IMR-90 (cell line): ENCODE measurements around the gene STAU1. TPM values are rescaled to one million over a fixed set of nuclear protein-coding genes. Genes with fewer than 3 reads are reported as not detected.

Experiments used
- ATAC-seq: fragments of 200-7000 bp; cut with Tn5 transposase; 2 replicates; pipeline ENCODE4 v1.9.1; 2020; ENCODE audit warnings: low read depth, mild to moderate bottlenecking, moderate library complexity
- BruUV-seq: library from RNA; stranded (reverse); fragments of 400-500 nt; replicated peaks from 2 replicates; lab custom pipeline; 2021; lab: Mats Ljungman, UMichigan
- CTCF ChIA-PET: fragments of 300-600 bp; formaldehyde crosslinking; extraction: SDS; loops from one replicate; lab custom pipeline; 2021; ENCODE audit warnings: antibody characterized with exemption; lab: Yijun Ruan, JAX
- POLR2A ChIA-PET: fragments of 300-600 bp; sonication (Branson Sonifier 250); formaldehyde crosslinking; loops from one replicate; lab custom pipeline; 2022; ENCODE audit warnings: antibody characterized with exemption; ENCODE audit not compliant: unreplicated experiment; lab: Charles Lee
- DNase-seq: peaks from one replicate; pipeline ENCODE4 v3.0.0; 2013
- H2AFZ ChIP-seq: replicated peaks from 2 replicates; pipeline ENCODE3; 2013; ENCODE audit warnings: low read length, mild to moderate bottlenecking; ENCODE audit not compliant: poor library complexity
- H2AK5ac ChIP-seq: 2 replicates; pipeline ENCODE4 v1.6.1; 2013; ENCODE audit warnings: low read depth, low read length, inconsistent platforms
- H2AK9ac ChIP-seq: replicated peaks from 2 replicates; pipeline ENCODE3; 2013; ENCODE audit warnings: mild to moderate bottlenecking, low read depth, low read length, moderate library complexity; ENCODE audit not compliant: poor library complexity
- H2BK120ac ChIP-seq: 2 replicates; pipeline ENCODE4 v1.6.1; 2013; ENCODE audit warnings: low read depth, low read length, inconsistent platforms
- H2BK15ac ChIP-seq: 3 replicates; pipeline ENCODE4 v1.6.1; 2013; ENCODE audit warnings: low read depth, low read length, inconsistent platforms
- H2BK20ac ChIP-seq: 2 replicates; pipeline ENCODE4 v1.6.1; 2013; ENCODE audit warnings: low read depth, mild to moderate bottlenecking, inconsistent platforms, low read length, moderate library complexity
- H2BK5ac ChIP-seq: 2 replicates; pipeline ENCODE4 v1.6.1; 2013; ENCODE audit warnings: mild to moderate bottlenecking, low read depth, low read length, inconsistent platforms; ENCODE audit not compliant: poor library complexity, severe bottlenecking
- H3K14ac ChIP-seq: replicated peaks from 2 replicates; pipeline ENCODE4 v1.6.1; 2013; ENCODE audit warnings: low read depth, low read length, inconsistent platforms
- H3K18ac ChIP-seq: 2 replicates; pipeline ENCODE4 v1.6.1; 2013; ENCODE audit warnings: low read depth, low read length, control low read depth
- H3K23ac ChIP-seq: 2 replicates; pipeline ENCODE4 v1.6.1; 2013; ENCODE audit warnings: low read depth, low read length, inconsistent platforms
- H3K27ac ChIP-seq: 2 replicates; pipeline ENCODE4 v1.5.1; 2013; ENCODE audit warnings: mild to moderate bottlenecking, control low read depth, low read length; ENCODE audit not compliant: insufficient read depth
- H3K27me3 ChIP-seq: 2 replicates; pipeline ENCODE4 v1.6.1; 2013; ENCODE audit warnings: low read length; ENCODE audit not compliant: control insufficient read depth, insufficient read depth
- H3K36me3 ChIP-seq: 2 replicates; pipeline ENCODE4 v1.6.1; 2013; ENCODE audit warnings: low read length, mixed read lengths; ENCODE audit not compliant: control insufficient read depth, insufficient read depth
- H3K4ac ChIP-seq: 2 replicates; pipeline ENCODE4 v1.6.1; 2013; ENCODE audit warnings: low read depth, low read length, inconsistent platforms
- H3K4me1 ChIP-seq: 2 replicates; pipeline ENCODE4 v1.6.1; 2013; ENCODE audit warnings: low read length, mixed read lengths; ENCODE audit not compliant: control insufficient read depth, insufficient read depth
- H3K4me2 ChIP-seq: 2 replicates; pipeline ENCODE4 v1.6.1; 2013; ENCODE audit warnings: low read depth, mild to moderate bottlenecking, control low read depth, low read length, moderate library complexity
- H3K4me3 ChIP-seq: 2 replicates; pipeline ENCODE4 v1.5.1; 2013; ENCODE audit warnings: low read depth, mild to moderate bottlenecking, control low read depth, low read length, moderate library complexity; ENCODE audit not compliant: insufficient read depth
- H3K56ac ChIP-seq: 2 replicates; pipeline ENCODE4 v1.6.1; 2013; ENCODE audit warnings: low read length, inconsistent platforms; ENCODE audit not compliant: insufficient read depth; ENCODE audit errors: extremely low read depth
- H3K79me1 ChIP-seq, 2 experiments: 2 replicates each; pipeline ENCODE4 v1.6.1; 2013; ENCODE audit warnings: low read length in 2 of 2, inconsistent platforms in 1 of 2, low read depth in 1 of 2
- H3K9ac ChIP-seq: 2 replicates; pipeline ENCODE4 v1.6.1; 2013; ENCODE audit warnings: low read depth, low read length, control low read depth
- H3K9me1 ChIP-seq: 2 replicates; pipeline ENCODE4 v1.6.1; 2013; ENCODE audit warnings: low read length, inconsistent platforms; ENCODE audit not compliant: insufficient read depth
- H3K9me3 ChIP-seq: 2 replicates; pipeline ENCODE4 v1.6.1; 2013; ENCODE audit warnings: low read length; ENCODE audit not compliant: control insufficient read depth, insufficient read depth
- H4K20me1 ChIP-seq: 2 replicates; pipeline ENCODE4 v1.6.1; 2013; ENCODE audit warnings: low read length, inconsistent platforms; ENCODE audit not compliant: insufficient read depth
- H4K5ac ChIP-seq: 2 replicates; pipeline ENCODE4 v1.6.1; 2013; ENCODE audit warnings: mild to moderate bottlenecking, low read depth, low read length, control low read depth
- H4K8ac ChIP-seq, 2 experiments: 2 replicates each; pipeline ENCODE4 v1.6.1; 2013; ENCODE audit warnings: low read depth in 2 of 2, low read length in 2 of 2, control low read depth in 1 of 2, inconsistent platforms in 1 of 2
- H4K91ac ChIP-seq: 2 replicates; pipeline ENCODE4 v1.6.1; 2013; ENCODE audit warnings: low read depth, low read length, inconsistent platforms; ENCODE audit not compliant: insufficient read depth
- BHLHE40 ChIP-seq: fragments of 150-350 bp; IDR thresholded peaks from 2 replicates; pipeline ENCODE4 v1.6.1; 2016; ENCODE audit warnings: mild to moderate bottlenecking, low read depth, low read length
- CEBPB ChIP-seq: IDR thresholded peaks from 2 replicates; pipeline ENCODE4 v1.6.1; 2012; ENCODE audit warnings: low read depth, low read length, improper control_type of control experiment
- CHD1 ChIP-seq: IDR thresholded peaks from 2 replicates; pipeline ENCODE4 v1.6.1; 2012; ENCODE audit warnings: low read depth, low read length, improper control_type of control experiment
- CTCF ChIP-seq: conservative IDR thresholded peaks from 2 replicates; pipeline ENCODE4 v1.5.1; 2012; ENCODE audit warnings: mild to moderate bottlenecking, low read depth, low read length, improper control_type of control experiment
- FOS ChIP-seq: fragments of 150-350 bp; IDR thresholded peaks from 2 replicates; pipeline ENCODE4 v1.6.1; 2016; ENCODE audit warnings: low read depth, low read length
- MAFK ChIP-seq: IDR thresholded peaks from 2 replicates; pipeline ENCODE4 v1.6.1; 2012; ENCODE audit warnings: low read depth, low read length, improper control_type of control experiment
- MAZ ChIP-seq: IDR thresholded peaks from 2 replicates; pipeline ENCODE4 v1.6.1; 2012; ENCODE audit warnings: low read depth, mild to moderate bottlenecking, low read length, improper control_type of control experiment, moderate library complexity, borderline replicate concordance
- MXI1 ChIP-seq: IDR thresholded peaks from 2 replicates; pipeline ENCODE4 v1.6.1; 2012; ENCODE audit warnings: low read depth, mild to moderate bottlenecking, low read length, moderate library complexity, borderline replicate concordance
- NFE2L2 ChIP-seq: fragments of 150-350 bp; IDR thresholded peaks from 2 replicates; pipeline ENCODE4 v1.6.1; 2016; ENCODE audit warnings: low read depth, mild to moderate bottlenecking, low read length
- POLR2A ChIP-seq: IDR thresholded peaks from 2 replicates; pipeline ENCODE4 v1.6.1; 2012; ENCODE audit warnings: mild to moderate bottlenecking, low read depth, low read length
- RAD21 ChIP-seq: IDR thresholded peaks from 2 replicates; pipeline ENCODE4 v1.6.1; 2012; ENCODE audit warnings: low read length, improper control_type of control experiment
- RCOR1 ChIP-seq: IDR thresholded peaks from 2 replicates; pipeline ENCODE4 v1.6.1; 2012; ENCODE audit warnings: mild to moderate bottlenecking, low read length, improper control_type of control experiment; ENCODE audit not compliant: insufficient replicate concordance
- RFX5 ChIP-seq: IDR thresholded peaks from 2 replicates; pipeline ENCODE4 v1.8.0; 2012; ENCODE audit warnings: low read depth, mild to moderate bottlenecking, low read length, moderate library complexity
- SMC3 ChIP-seq: fragments of 150-350 bp; IDR thresholded peaks from 2 replicates; pipeline ENCODE4 v1.6.1; 2016; ENCODE audit warnings: low read depth, mild to moderate bottlenecking, antibody characterized with exemption, low read length, moderate library complexity
- WGBS, 2 experiments: methylation state at CpG; one replicate each; pipeline versions ENCODE4 v1.1.5 to v1.1.7; 2013; ENCODE audit warnings: missing lambda C conversion rate in 2 of 2; ENCODE audit not compliant: insufficient read length in 1 of 2; ENCODE audit errors: extremely low coverage in 2 of 2; 5-methylcytosine and 5-hydroxymethylcytosine counted together
- dilution Hi-C: fragments of 300-500 bp; cut with HindIII; formaldehyde crosslinking; loops from one replicate; pipeline ENCODE4 v1.14.3; 2018; ENCODE audit warnings: low sequenced_read_pairs; ENCODE audit not compliant: unreplicated experiment
- in situ Hi-C: fragments of 300-500 bp; cut with MboI; formaldehyde crosslinking; loops from 3 replicates; pipeline ENCODE4 v1.14.3; 2019; ENCODE audit warnings: low sequenced_read_pairs, inconsistent platforms, mixed read lengths
- intact Hi-C: fragments of 100-400 bp; cut with micrococcal nuclease; formaldehyde crosslinking; loops from 2 replicates; pipeline ENCODE4 v1.10.0; 2022
- polyA plus RNA-seq, 3 experiments: library from polyadenylated mRNA; depleted of rRNA; stranded (reverse); fragments of >200 nt; gene quantifications; 2 replicates each; pipeline ENCODE4 v1.2.3, GENCODE V29; 2012; ENCODE audit warnings: low replicate concordance in 1 of 3
- total RNA-seq: library from RNA; depleted of rRNA; stranded (reverse); fragments of >200 nt; gene quantifications from 2 replicates; pipeline ENCODE4 v1.2.3, GENCODE V29; 2012
- TF ChIP-seq, protein P1 (sequence below): fragments of 150-350 bp; IDR thresholded peaks from 2 replicates; pipeline ENCODE4 v1.6.1; 2016; ENCODE audit warnings: low read depth, mild to moderate bottlenecking, low read length, moderate library complexity, borderline replicate concordance
- TF ChIP-seq, protein P2 (sequence below): fragments of 150-350 bp; IDR thresholded peaks from 2 replicates; pipeline ENCODE4 v1.6.1; 2017; ENCODE audit warnings: mild to moderate bottlenecking, antibody characterized with exemption, low read length, low read depth

STAU1 gene
- total and polyA plus RNA-seq, 2 of the 4 experiments (the other 2 are of a cell fraction) = 35.3 to 50.3 TPM

GRCh38 chr20:49103019-49103418, 85.1 kb downstream of the STAU1 start:
- Histone ChIP-seq H3K4ac (no peak overlapping the region), H3K18ac (no peak overlapping the region), H3K27ac (no peak overlapping the region), H4K8ac (no peak overlapping the region), H4K20me1 (no peaks in the 10 kb centered on the region), H2BK20ac (no peak overlapping the region), H2AK9ac (no peak overlapping the region), H2BK15ac (no peak overlapping the region), H4K5ac (no peak overlapping the region), H2BK5ac (no peak overlapping the region), H3K23ac (no peak overlapping the region), H3K4me3 (no peak overlapping the region), H4K91ac (no peak overlapping the region), H2AK5ac (no peak overlapping the region), H3K79me1 (peaks cover 13 to 32% of the 10 kb centered on the region in 2 experiments; a peak in 3 of 4 replicates), H3K9me1 (no peaks in the 10 kb centered on the region), H3K56ac (no peak overlapping the region), H3K4me2 (no peak overlapping the region), H3K36me3 (peaks cover 26% of the 10 kb centered on the region), H2AFZ (no peak overlapping the region), H3K4me1 (no peaks in the 10 kb centered on the region), H3K14ac (no peak overlapping the region), H3K9me3 (no peaks in the 10 kb centered on the region), H2BK120ac (no peak overlapping the region), H3K27me3 (no peaks in the 10 kb centered on the region), H3K9ac (no peak overlapping the region)
- intact Hi-C loops (no loop called here), dilution Hi-C loops (no loop called here), in situ Hi-C loops (no loop called here)
- ChIA-PET CTCF (no interaction called here), POLR2A (no interaction called here)
- ATAC-seq (no peak), DNase-seq (no peak)
- WGBS, 2 experiments = 87% methylated on average over 3 of the region's 4 CpGs; no CpG with 5 or more reads in 1 of the 2 experiments
- no TSS peak for BruUV-seq
- no peak for TF ChIP-seq SMC3
- TF ChIP-seq CTCF = no peak
- TF ChIP-seq RCOR1 = no peak
- TF ChIP-seq, protein P1, sequence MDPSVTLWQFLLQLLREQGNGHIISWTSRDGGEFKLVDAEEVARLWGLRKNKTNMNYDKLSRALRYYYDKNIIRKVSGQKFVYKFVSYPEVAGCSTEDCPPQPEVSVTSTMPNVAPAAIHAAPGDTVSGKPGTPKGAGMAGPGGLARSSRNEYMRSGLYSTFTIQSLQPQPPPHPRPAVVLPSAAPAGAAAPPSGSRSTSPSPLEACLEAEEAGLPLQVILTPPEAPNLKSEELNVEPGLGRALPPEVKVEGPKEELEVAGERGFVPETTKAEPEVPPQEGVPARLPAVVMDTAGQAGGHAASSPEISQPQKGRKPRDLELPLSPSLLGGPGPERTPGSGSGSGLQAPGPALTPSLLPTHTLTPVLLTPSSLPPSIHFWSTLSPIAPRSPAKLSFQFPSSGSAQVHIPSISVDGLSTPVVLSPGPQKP = no peak
- no peak for TF ChIP-seq POLR2A
- no peak for TF ChIP-seq BHLHE40
- no peak for TF ChIP-seq MXI1
- TF ChIP-seq FOS = no peak
- TF ChIP-seq CHD1 = no peak
- TF ChIP-seq RAD21 = no peak
- no peak for TF ChIP-seq NFE2L2
- no peak for TF ChIP-seq CEBPB
- no peak for TF ChIP-seq MAZ
- TF ChIP-seq, protein P2, sequence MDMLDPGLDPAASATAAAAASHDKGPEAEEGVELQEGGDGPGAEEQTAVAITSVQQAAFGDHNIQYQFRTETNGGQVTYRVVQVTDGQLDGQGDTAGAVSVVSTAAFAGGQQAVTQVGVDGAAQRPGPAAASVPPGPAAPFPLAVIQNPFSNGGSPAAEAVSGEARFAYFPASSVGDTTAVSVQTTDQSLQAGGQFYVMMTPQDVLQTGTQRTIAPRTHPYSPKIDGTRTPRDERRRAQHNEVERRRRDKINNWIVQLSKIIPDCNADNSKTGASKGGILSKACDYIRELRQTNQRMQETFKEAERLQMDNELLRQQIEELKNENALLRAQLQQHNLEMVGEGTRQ = no peak
- no peak for TF ChIP-seq MAFK
- no peak for TF ChIP-seq RFX5
